Measurements from ENCODE around the gene ZMYND8.

- TF ChIP-seq CTCF (IDR thresholded peaks at IDR 0.05): no peak
- TF ChIP-seq ZFX (IDR thresholded peaks at IDR 0.05; ENCODE audit: borderline replicate concordance): no peak
Observed at GRCh38 chr20:47320990-47321805, 35.3 kb downstream of the ZMYND8 start.
